Naive thymus-derived CD4-positive, alpha-beta T cell (primary cell): ENCODE measurements around the gene GCLM. TPM values are rescaled to one million over a fixed set of nuclear protein-coding genes. Genes with fewer than 3 reads are reported as not detected.

Source experiments
- ATAC-seq: fragments of 150-1000 bp; cut with Tn5 transposase; 2 replicates; pipeline ENCODE4 v1.10.0; 2021; ENCODE audit warnings: mild to moderate bottlenecking, moderate library complexity
- CTCF ChIA-PET: fragments of 350-600 bp; sonication (Branson Sonifier 250); formaldehyde crosslinking; loops from one replicate; lab custom pipeline; 2021; ENCODE audit warnings: antibody characterized with exemption; lab: Charles Lee
- POLR2A ChIA-PET: fragments of 350-600 bp; sonication (Branson Sonifier 250); formaldehyde crosslinking; loops from one replicate; lab custom pipeline; 2021; ENCODE audit warnings: antibody characterized with exemption, inconsistent platforms; lab: Charles Lee
- DNase-seq, 9 donors: peaks; one replicate each; pipeline versions ENCODE4 v3.0.0 to v3.0.0-alpha.2; 2020 to 2022; ENCODE audit warnings: mixed read lengths in 1 of 9
- H3K27ac ChIP-seq: one replicate; pipeline ENCODE4 v1.7.0; 2013; ENCODE audit warnings: mild to moderate bottlenecking, low read depth, low read length, moderate library complexity
- H3K27me3 ChIP-seq, 2 donors: one replicate each; pipeline ENCODE4 v1.7.0; 2013; ENCODE audit warnings: low read length in 2 of 2, mild to moderate bottlenecking in 2 of 2, moderate library complexity in 2 of 2; ENCODE audit not compliant: control insufficient read depth in 2 of 2, insufficient read depth in 2 of 2
- H3K36me3 ChIP-seq, 3 experiments: 1 replicate in 2 of 3; 2 replicates in 1 of 3; pipeline ENCODE4 v1.7.0; 2013; ENCODE audit warnings: low read length in 3 of 3, mild to moderate bottlenecking in 3 of 3, moderate library complexity in 1 of 3; ENCODE audit not compliant: insufficient read depth in 3 of 3, control insufficient read depth in 2 of 3
- H3K4me1 ChIP-seq, 2 donors: one replicate each; pipeline ENCODE4 v1.7.0; 2013; ENCODE audit warnings: low read length in 2 of 2, mild to moderate bottlenecking in 2 of 2, moderate library complexity in 1 of 2; ENCODE audit not compliant: control insufficient read depth in 2 of 2, insufficient read depth in 2 of 2
- H3K4me3 ChIP-seq: 2 replicates; pipeline ENCODE4 v1.7.0; 2013; ENCODE audit warnings: mild to moderate bottlenecking, low read length
- H3K9me3 ChIP-seq, 3 experiments: 1 replicate in 2 of 3; 2 replicates in 1 of 3; pipeline ENCODE4 v1.7.0; 2013; ENCODE audit warnings: low read length in 3 of 3; ENCODE audit not compliant: control insufficient read depth in 2 of 3
- H3K27ac Mint-ChIP-seq, 9 donors: one replicate each; pipeline ENCODE4 v1.8.0; 2020 to 2022; ENCODE audit warnings: mixed read lengths in 9 of 9, mild to moderate bottlenecking in 8 of 9, moderate library complexity in 5 of 9, inconsistent platforms in 2 of 9
- H3K27me3 Mint-ChIP-seq, 5 donors: one replicate each; pipeline ENCODE4 v1.8.0; 2021 to 2022; ENCODE audit warnings: mixed read lengths in 5 of 5, mild to moderate bottlenecking in 1 of 5
- H3K36me3 Mint-ChIP-seq, 5 donors: one replicate each; pipeline ENCODE4 v1.8.0; 2020 to 2022; ENCODE audit warnings: mixed read lengths in 5 of 5, mild to moderate bottlenecking in 3 of 5, inconsistent platforms in 1 of 5
- H3K4me1 Mint-ChIP-seq, 7 donors: one replicate each; pipeline ENCODE4 v1.8.0; 2020 to 2022; ENCODE audit warnings: mixed read lengths in 7 of 7, mild to moderate bottlenecking in 3 of 7, inconsistent platforms in 1 of 7
- H3K4me3 Mint-ChIP-seq, 10 donors: one replicate each; pipeline ENCODE4 v1.8.0; 2020 to 2022; ENCODE audit warnings: mild to moderate bottlenecking in 10 of 10, mixed read lengths in 10 of 10, moderate library complexity in 6 of 10, inconsistent platforms in 2 of 10
- H3K9me3 Mint-ChIP-seq, 11 donors: one replicate each; pipeline ENCODE4 v1.8.0; 2020 to 2022; ENCODE audit warnings: mixed read lengths in 11 of 11, mild to moderate bottlenecking in 4 of 11, inconsistent platforms in 1 of 11, moderate library complexity in 1 of 11
- intact Hi-C, 2 donors: fragments of 100-400 bp; cut with micrococcal nuclease; formaldehyde crosslinking; loops; one replicate each; pipeline ENCODE4 v1.15.1; 2023
- polyA plus RNA-seq, 2 donors: library from polyadenylated mRNA; unstranded; fragments of 300-500 nt; fragmentation: Illumina TruSeq; gene quantifications; one replicate each; pipeline ENCODE4 v1.2.3, GENCODE V29; 2021
- total RNA-seq, 6 experiments: library from RNA in 5 of 6; stranded (reverse) in 5 of 6; gene quantifications; 1 replicate in 5 of 6; 2 replicates in 1 of 6; pipeline ENCODE4 v1.2.3 and lab custom pipeline; 2021 to 2026

Gene GCLM
- total and polyA plus RNA-seq, 7 experiments from 2014 or later, result 6.4 to 23.8 (median 11.5) TPM

- Mint-ChIP-seq H3K27ac (peak overlapping the region in 4 of 9 donors; percentile 6 to 46 (median 30)), H3K4me1 (peaks cover 23 to 44% (median 41%) of the 10 kb centered on the region in 7 donors), H3K27me3 (no peaks in the 10 kb centered on the region), H3K36me3 (peaks cover 3 to 8% (median 6%) of the 10 kb centered on the region in 5 donors), H3K9me3 (peaks cover 0 to 4% (median 0%) of the 10 kb centered on the region in 11 donors), H3K4me3 (peak overlapping the region in 1 of 10 donors; percentile 30)
- H3K27me3 ChIP-seq, result no peaks in the 10 kb centered on the region
- H3K9me3 ChIP-seq, result no peaks in the 10 kb centered on the region
- no peak overlapping the region for H3K4me3 ChIP-seq
- no peaks in the 10 kb centered on the region for H3K36me3 ChIP-seq
- intact Hi-C loops, result loop anchor here (5.0 to 10.0 kb wide), 6 partner anchors 112 to 1212 kb away; partner anchors contain the start of genes CCDC18 (in 1 of the 2), DR1 (in 1 of the 2), TLCD4 (in 1 of the 2) and TMED5 (in 1 of the 2)
- no peak overlapping the region for H3K27ac ChIP-seq
- ChIA-PET POLR2A (interaction anchor here (0.8 kb wide), 1 partner anchor 26 kb away, joined by 4 read pairs; the partner anchor contains the start of gene DNTTIP2), CTCF (interaction anchor here (1.7 kb wide), 1 partner anchor 26 kb away, joined by 4 read pairs; the partner anchor contains the start of gene DNTTIP2)
- ATAC-seq (no peak), DNase-seq (no peak)
- peaks cover 9 to 24% of the 10 kb centered on the region in 2 donors for H3K4me1 ChIP-seq
Measured at GRCh38 chr1:93905051-93905450, 4.2 kb downstream of the GCLM start.

GRCh38 chr1:93904228-93904627, 5.0 kb downstream of the GCLM start:
- H3K36me3 Mint-ChIP-seq, result peaks cover 3 to 12% (median 8%) of the 10 kb centered on the region in 5 donors
- Histone ChIP-seq H3K4me1 (peaks cover 9 to 24% of the 10 kb centered on the region in 2 donors), H3K27ac (no peak overlapping the region), H3K9me3 (no peaks in the 10 kb centered on the region), H3K27me3 (no peaks in the 10 kb centered on the region), H3K36me3 (no peaks in the 10 kb centered on the region), H3K4me3 (no peak overlapping the region)
- no peaks in the 10 kb centered on the region for H3K9me3 Mint-ChIP-seq
- intact Hi-C loops, result loop anchor here in 1 of 2 donors (1.0 to 10.0 kb wide), 2 partner anchors 25 to 719 kb away; partner anchors contain the start of genes CCDC18, DNTTIP2 and TMED5
- POLR2A ChIA-PET, result interaction anchor here (0.6 to 0.8 kb wide), 2 partner anchors 25 to 50 kb away, joined by 3 to 4 read pairs; partner anchors contain the start of gene DNTTIP2
- peak overlapping the region in 1 of 10 donors; percentile 44 for H3K4me3 Mint-ChIP-seq
- H3K27me3 Mint-ChIP-seq, result no peaks in the 10 kb centered on the region
- DNase-seq, result no peak
- CTCF ChIA-PET, result interaction anchor here (1.7 kb wide), 1 partner anchor 25 kb away, joined by 4 read pairs; the partner anchor contains the start of gene DNTTIP2
- peaks cover 18 to 44% (median 36%) of the 10 kb centered on the region in 7 donors for H3K4me1 Mint-ChIP-seq
- no peak for ATAC-seq
- H3K27ac Mint-ChIP-seq, result peak overlapping the region in 5 of 9 donors; percentile 6 to 69 (median 31)

- DNase-seq (no peak), ATAC-seq (no peak)
- Mint-ChIP-seq H3K4me1 (peaks cover 7 to 27% (median 12%) of the 10 kb centered on the region in 7 donors), H3K9me3 (no peaks in the 10 kb centered on the region), H3K27me3 (no peaks in the 10 kb centered on the region), H3K27ac (peak overlapping the region in 1 of 9 donors; percentile 54), H3K4me3 (no peak overlapping the region), H3K36me3 (peaks cover 0 to 16% (median 9%) of the 10 kb centered on the region in 5 donors)
- POLR2A ChIA-PET, result interaction anchor here (1.4 kb wide), 1 partner anchor 22 kb away, joined by 4 read pairs; the partner anchor contains the start of gene DNTTIP2
- Histone ChIP-seq H3K4me3 (no peak overlapping the region), H3K36me3 (peaks cover 0 to 7% (median 0%) of the 10 kb centered on the region in 3 experiments), H3K4me1 (peaks cover 0 to 16% of the 10 kb centered on the region in 2 donors), H3K27ac (no peak overlapping the region), H3K27me3 (no peaks in the 10 kb centered on the region), H3K9me3 (no peaks in the 10 kb centered on the region)
- CTCF ChIA-PET, result no interaction called here
- intact Hi-C loops, result loop anchor here in 1 of 2 donors (10.0 kb wide), 1 partner anchor 716 kb away; the partner anchor contains the start of genes CCDC18 and TMED5
Measured at GRCh38 chr1:93900723-93901504, 8.3 kb downstream of the GCLM start.

GRCh38 chr1:93899543-93900207, 9.6 kb downstream of the GCLM start:
- no peak overlapping the region for H3K4me3 Mint-ChIP-seq
- Histone ChIP-seq H3K4me3 (no peak overlapping the region), H3K36me3 (peaks cover 0 to 7% (median 0%) of the 10 kb centered on the region in 3 experiments), H3K27ac (no peak overlapping the region), H3K27me3 (no peaks in the 10 kb centered on the region), H3K4me1 (peaks cover 0 to 13% of the 10 kb centered on the region in 2 donors), H3K9me3 (no peaks in the 10 kb centered on the region)
- POLR2A ChIA-PET, result interaction anchor here (1.4 kb wide), 1 partner anchor 20 kb away, joined by 4 read pairs; the partner anchor contains the start of gene DNTTIP2
- H3K4me1 Mint-ChIP-seq, result peaks cover 6 to 21% (median 10%) of the 10 kb centered on the region in 7 donors
- no peaks in the 10 kb centered on the region for H3K9me3 Mint-ChIP-seq
- no peak for ATAC-seq
- H3K27ac Mint-ChIP-seq, result no peak overlapping the region
- CTCF ChIA-PET, result no interaction called here
- peaks cover 0 to 16% (median 9%) of the 10 kb centered on the region in 5 donors for H3K36me3 Mint-ChIP-seq
- no peaks in the 10 kb centered on the region for H3K27me3 Mint-ChIP-seq
- intact Hi-C loops, result loop anchor here in 1 of 2 donors (10.0 kb wide), 1 partner anchor 715 kb away; the partner anchor contains the start of genes CCDC18 and TMED5
- no peak for DNase-seq

- H3K4me1 Mint-ChIP-seq, result peaks cover 0 to 2% (median 0%) of the 10 kb centered on the region in 7 donors
- Histone ChIP-seq H3K27me3 (no peaks in the 10 kb centered on the region), H3K27ac (no peak overlapping the region), H3K9me3 (no peaks in the 10 kb centered on the region), H3K4me1 (no peaks in the 10 kb centered on the region), H3K4me3 (no peak overlapping the region), H3K36me3 (peaks cover 0 to 7% (median 2%) of the 10 kb centered on the region in 3 experiments)
- no peak overlapping the region for H3K27ac Mint-ChIP-seq
- H3K36me3 Mint-ChIP-seq, result peaks cover 0 to 20% (median 5%) of the 10 kb centered on the region in 5 donors
- POLR2A ChIA-PET, result interaction anchor here (2.1 kb wide), 1 partner anchor 9 kb away, joined by 12 read pairs; the partner anchor contains the start of gene DNTTIP2
- DNase-seq (no peak), ATAC-seq (no peak)
- intact Hi-C loops, result no loop called here
- CTCF ChIA-PET, result no interaction called here
- H3K4me3 Mint-ChIP-seq, result no peak overlapping the region
- H3K27me3 Mint-ChIP-seq, result no peaks in the 10 kb centered on the region
- no peaks in the 10 kb centered on the region for H3K9me3 Mint-ChIP-seq
Measured at GRCh38 chr1:93888900-93889299, 20.3 kb downstream of the GCLM start.

- ChIA-PET POLR2A (no interaction called here), CTCF (no interaction called here)
- Mint-ChIP-seq H3K27ac (no peak overlapping the region), H3K4me1 (peaks cover 15 to 32% (median 28%) of the 10 kb centered on the region in 7 donors), H3K4me3 (no peak overlapping the region), H3K36me3 (peaks cover 0 to 14% (median 4%) of the 10 kb centered on the region in 5 donors), H3K9me3 (no peaks in the 10 kb centered on the region), H3K27me3 (no peaks in the 10 kb centered on the region)
- Histone ChIP-seq H3K27me3 (no peaks in the 10 kb centered on the region), H3K9me3 (no peaks in the 10 kb centered on the region), H3K27ac (no peak overlapping the region), H3K4me1 (peaks cover 10 to 18% of the 10 kb centered on the region in 2 donors), H3K4me3 (no peak overlapping the region), H3K36me3 (peaks cover 0 to 3% (median 0%) of the 10 kb centered on the region in 3 experiments)
- ATAC-seq (no peak), DNase-seq (no peak)
- intact Hi-C loops, result no loop called here
Measured at GRCh38 chr1:93882269-93882668, 27.0 kb downstream of the GCLM start.
